ENCODE results near the gene ZDHHC20. TPM values are rescaled to one million over a fixed set of nuclear protein-coding genes. Genes with fewer than 3 reads are reported as not detected.

The ZDHHC20 gene
- total and polyA plus RNA-seq, 2 of the 4 experiments (the other 2 are of a cell fraction) = 16.1 to 72.4 TPM

DNA sequence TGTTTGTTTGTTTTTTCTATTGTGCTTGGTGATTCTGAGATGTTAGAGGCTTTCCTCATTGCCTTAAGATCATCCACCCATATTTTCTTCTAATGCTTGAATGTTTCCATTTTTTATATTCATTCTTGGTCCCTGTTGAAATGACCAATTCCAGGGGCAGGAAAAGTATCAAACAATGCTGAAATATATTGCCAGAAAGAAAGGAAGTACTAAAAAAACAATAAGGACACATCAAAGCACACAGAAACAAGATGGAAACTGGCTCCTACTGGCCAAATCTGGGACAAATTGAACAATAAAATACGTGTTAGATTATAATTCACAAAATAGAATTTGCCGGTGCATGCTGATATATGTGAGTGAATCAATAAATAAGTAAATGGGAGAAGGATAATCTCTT, 23.9 kb downstream of the ZDHHC20 start:
- Histone ChIP-seq H4K20me1 (ENCODE audit: insufficient read depth, low read length) (no peaks in the 10 kb centered on the region), H3K79me1 (ENCODE audit: low read depth in 1 of 2, low read length in 2 of 2) (peaks cover 34 to 42% of the 10 kb centered on the region in 2 experiments), H2BK5ac (ENCODE audit: low read depth, low read length, poor library complexity, severe bottlenecking) (no peak overlapping the region), H3K23ac (ENCODE audit: low read depth, low read length) (no peak overlapping the region), H4K91ac (ENCODE audit: insufficient read depth, low read depth, low read length) (no peak overlapping the region), H3K27me3 (ENCODE audit: control insufficient read depth, insufficient read depth, low read length) (no peaks in the 10 kb centered on the region), H2AK9ac (replicated peaks; ENCODE audit: low read depth, low read length, poor library complexity) (no peak overlapping the region), H2BK120ac (ENCODE audit: low read depth, low read length) (no peak overlapping the region), H3K9me3 (ENCODE audit: control insufficient read depth, insufficient read depth, low read length) (peaks cover 3% of the 10 kb centered on the region; the same call in 1 of the 2 replicates), H3K4ac (ENCODE audit: low read depth, low read length) (no peak overlapping the region), H3K27ac (ENCODE audit: insufficient read depth, low read length) (no peak overlapping the region), H3K4me3 (ENCODE audit: insufficient read depth, low read depth, low read length) (no peak overlapping the region), H3K9ac (ENCODE audit: low read depth, low read length) (no peak overlapping the region), H2BK20ac (ENCODE audit: low read depth, low read length) (no peak overlapping the region), H3K36me3 (ENCODE audit: control insufficient read depth, insufficient read depth, low read length) (no peaks in the 10 kb centered on the region), H2AK5ac (ENCODE audit: low read depth, low read length) (no peak overlapping the region), H4K5ac (ENCODE audit: low read depth, low read length) (no peak overlapping the region), H2BK15ac (ENCODE audit: low read depth, low read length) (no peak overlapping the region), H4K8ac (ENCODE audit: low read depth in 2 of 2, low read length in 2 of 2) (no peak overlapping the region), H3K4me2 (ENCODE audit: low read depth, low read length) (no peak overlapping the region), H3K4me1 (ENCODE audit: control insufficient read depth, insufficient read depth, low read length) (0 out of 2 replicates have a peak, but pooled peaks cover 2% of the 10 kb centered on the region), H3K14ac (replicated peaks; ENCODE audit: low read depth, low read length) (no peak overlapping the region), H3K9me1 (ENCODE audit: insufficient read depth, low read length) (no peaks in the 10 kb centered on the region), H2AFZ (replicated peaks; ENCODE audit: low read length, poor library complexity) (no peak overlapping the region), H3K18ac (ENCODE audit: low read depth, low read length) (no peak overlapping the region), H3K56ac (ENCODE audit: extremely low read depth, insufficient read depth, low read length) (no peak overlapping the region)
- no TSS peak for BruUV-seq (replicated peaks)
- in situ Hi-C loops (cut with MboI; ENCODE audit: low sequenced_read_pairs) = no loop called here
- dilution Hi-C loops (cut with HindIII; ENCODE audit: low sequenced_read_pairs, unreplicated experiment) = no loop called here
- DNase-seq = no peak
- CTCF ChIA-PET = no interaction called here
- no CpG with 5 or more reads among the region's 2 CpGs for WGBS, 2 experiments (ENCODE audit: extremely low coverage in 2 of 2, insufficient read length in 1 of 2)
- POLR2A ChIA-PET (ENCODE audit: unreplicated experiment) = no interaction called here
- ATAC-seq (ENCODE audit: low read depth) = no peak
- intact Hi-C loops (cut with micrococcal nuclease) = no loop called here
- TF ChIP-seq POLR2A (IDR thresholded peaks at IDR 0.05; ENCODE audit: low read depth, low read length) (no peak), SMC3 (IDR thresholded peaks at IDR 0.05; ENCODE audit: low read depth, low read length) (no peak), BHLHE40 (IDR thresholded peaks at IDR 0.05; ENCODE audit: low read depth, low read length) (no peak), CHD1 (IDR thresholded peaks at IDR 0.05; ENCODE audit: low read depth, low read length) (no peak), RCOR1 (IDR thresholded peaks at IDR 0.05; ENCODE audit: insufficient replicate concordance, low read length) (no peak), RFX5 (IDR thresholded peaks at IDR 0.05; ENCODE audit: low read depth, low read length) (no peak), MAZ (IDR thresholded peaks at IDR 0.05; ENCODE audit: borderline replicate concordance, low read depth, low read length) (no peak), MXI1 (IDR thresholded peaks at IDR 0.05; ENCODE audit: borderline replicate concordance, low read depth, low read length) (no peak)
- TF ChIP-seq, protein P1, sequence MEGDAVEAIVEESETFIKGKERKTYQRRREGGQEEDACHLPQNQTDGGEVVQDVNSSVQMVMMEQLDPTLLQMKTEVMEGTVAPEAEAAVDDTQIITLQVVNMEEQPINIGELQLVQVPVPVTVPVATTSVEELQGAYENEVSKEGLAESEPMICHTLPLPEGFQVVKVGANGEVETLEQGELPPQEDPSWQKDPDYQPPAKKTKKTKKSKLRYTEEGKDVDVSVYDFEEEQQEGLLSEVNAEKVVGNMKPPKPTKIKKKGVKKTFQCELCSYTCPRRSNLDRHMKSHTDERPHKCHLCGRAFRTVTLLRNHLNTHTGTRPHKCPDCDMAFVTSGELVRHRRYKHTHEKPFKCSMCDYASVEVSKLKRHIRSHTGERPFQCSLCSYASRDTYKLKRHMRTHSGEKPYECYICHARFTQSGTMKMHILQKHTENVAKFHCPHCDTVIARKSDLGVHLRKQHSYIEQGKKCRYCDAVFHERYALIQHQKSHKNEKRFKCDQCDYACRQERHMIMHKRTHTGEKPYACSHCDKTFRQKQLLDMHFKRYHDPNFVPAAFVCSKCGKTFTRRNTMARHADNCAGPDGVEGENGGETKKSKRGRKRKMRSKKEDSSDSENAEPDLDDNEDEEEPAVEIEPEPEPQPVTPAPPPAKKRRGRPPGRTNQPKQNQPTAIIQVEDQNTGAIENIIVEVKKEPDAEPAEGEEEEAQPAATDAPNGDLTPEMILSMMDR (conservative IDR thresholded peaks at IDR 0.05; ENCODE audit: low read depth, low read length) = no peak
